K562 (cell line): Measurements from ENCODE around the gene EFCAB7. TPM values are rescaled to one million over a fixed set of nuclear protein-coding genes. Genes with fewer than 3 reads are reported as not detected.

Source experiments
- ATF7 ChIP-seq: fragments of 450-650 bp; IDR thresholded peaks from 2 replicates; pipeline ENCODE4 v1.7.1; 2014; ENCODE audit warnings: mild to moderate bottlenecking, moderate library complexity
- CEBPB ChIP-seq: fragments of 450-650 bp; IDR thresholded peaks from 2 replicates; pipeline ENCODE4 v1.6.1; 2016; ENCODE audit warnings: missing genetic modification characterization, missing compliant biosample characterization
- ELF4 ChIP-seq: fragments of 450-650 bp; formaldehyde crosslinking; IDR thresholded peaks from 2 replicates; pipeline ENCODE4 v1.4.0; 2022; ENCODE audit warnings: missing genetic modification characterization
- ETS1 ChIP-seq: conservative IDR thresholded peaks from 2 replicates; pipeline ENCODE4 v1.6.1; 2011; ENCODE audit warnings: low read depth, mild to moderate bottlenecking, low read length; ENCODE audit not compliant: control insufficient read depth
- GTF2E2 ChIP-seq: fragments of 200-800 bp; sonication (Bioruptor generic); IDR thresholded peaks from 2 replicates; pipeline ENCODE4 v1.6.1; 2016; ENCODE audit warnings: missing genetic modification characterization, missing compliant biosample characterization
- HINFP ChIP-seq: fragments of 450-650 bp; conservative IDR thresholded peaks from 2 replicates; pipeline ENCODE4 v1.6.1; 2016; ENCODE audit warnings: missing genetic modification characterization, low read depth, mild to moderate bottlenecking, control low read depth, missing compliant biosample characterization
- HMG20A ChIP-seq: fragments of 450-650 bp; formaldehyde crosslinking; conservative IDR thresholded peaks from 2 replicates; pipeline ENCODE4 v1.4.0; 2020; ENCODE audit warnings: mild to moderate bottlenecking, mixed read lengths
- MAFK ChIP-seq: IDR thresholded peaks from 2 replicates; pipeline ENCODE4 v1.6.1; 2011; ENCODE audit warnings: low read length, improper control_type of control experiment
- MAZ ChIP-seq, 2 experiments: fragments of 450-650 bp in 1 of 2; sonication (generic) in 1 of 2; formaldehyde crosslinking; IDR thresholded peaks in 1 of 2; conservative IDR thresholded peaks in 1 of 2; 2 replicates each; pipeline versions ENCODE4 v1.4.0 to v1.5.0; 2020; ENCODE audit warnings: mild to moderate bottlenecking in 1 of 2, missing genetic modification reagents in 1 of 2
- NFYB ChIP-seq: IDR thresholded peaks from 2 replicates; pipeline ENCODE4 v1.6.1; 2011; ENCODE audit warnings: mild to moderate bottlenecking, moderate library complexity; ENCODE audit not compliant: insufficient read length; ENCODE audit errors: extremely low read depth
- POLR2AphosphoS5 ChIP-seq: IDR thresholded peaks from 2 replicates; pipeline ENCODE4 v1.6.1; 2011; ENCODE audit warnings: mild to moderate bottlenecking, low read depth, low read length, moderate library complexity; ENCODE audit not compliant: control insufficient read depth, insufficient read depth
- RBM14 ChIP-seq: fragments of 200-400 bp; formaldehyde crosslinking; IDR thresholded peaks from 2 replicates; pipeline ENCODE4 v1.6.1; 2018; ENCODE audit warnings: low read depth, mild to moderate bottlenecking, low read length, moderate library complexity, borderline replicate concordance; ENCODE audit not compliant: insufficient read depth
- SAFB2 ChIP-seq: fragments of 200-400 bp; formaldehyde crosslinking; IDR thresholded peaks from 2 replicates; pipeline ENCODE4 v1.6.1; 2018; ENCODE audit warnings: borderline replicate concordance, low read length, low read depth, moderate library complexity; ENCODE audit not compliant: severe bottlenecking
- STAG1 ChIP-seq: sonication (generic); formaldehyde crosslinking; IDR thresholded peaks from 2 replicates; pipeline ENCODE4 v1.5.0; 2020; ENCODE audit warnings: missing genetic modification reagents, borderline replicate concordance
- TBP ChIP-seq: optimal IDR thresholded peaks from 2 replicates; pipeline ENCODE3; 2011; ENCODE audit warnings: low read depth, low read length, improper control_type of control experiment
- ZBTB7A ChIP-seq: IDR thresholded peaks from 2 replicates; pipeline ENCODE4 v1.6.1; 2011; ENCODE audit warnings: low read depth, mild to moderate bottlenecking, low read length, moderate library complexity, borderline replicate concordance; ENCODE audit not compliant: control insufficient read depth
- ZNF232 ChIP-seq: sonication (generic); formaldehyde crosslinking; IDR thresholded peaks from 2 replicates; pipeline ENCODE4 v1.8.0; 2022; ENCODE audit warnings: mild to moderate bottlenecking, missing genetic modification reagents
- ZNF444 ChIP-seq: fragments of 250-450 bp; sonication (Bioruptor Pico); IDR thresholded peaks from 2 replicates; pipeline ENCODE4 v1.4.0; 2020; ENCODE audit warnings: mild to moderate bottlenecking, moderate library complexity
- ZNF764 ChIP-seq: fragments of 250-450 bp; sonication (Bioruptor Pico); IDR thresholded peaks from 2 replicates; pipeline ENCODE4 v1.4.0; 2020; ENCODE audit warnings: low read depth, mild to moderate bottlenecking, moderate library complexity
- ZNF77 ChIP-seq: fragments of 250-450 bp; sonication (Bioruptor Pico); IDR thresholded peaks from 2 replicates; pipeline ENCODE4 v1.5.0; 2020
- ZNF778 ChIP-seq: fragments of 450-650 bp; formaldehyde crosslinking; IDR thresholded peaks from 2 replicates; pipeline ENCODE4 v1.4.0; 2020; ENCODE audit warnings: mild to moderate bottlenecking, moderate library complexity
- polyA plus RNA-seq, 8 experiments: library from polyadenylated mRNA; depleted of rRNA in 4 of 8; stranded (reverse) in 5 of 8; unstranded in 3 of 8; fragments of >200 nt; fragmentation: Nextera tagmentation in 2 of 8; fragmentation: Illumina TruSeq in 1 of 8; extraction: Ambion mirVana in 2 of 8; extraction: Trizol in 1 of 8; gene quantifications; 2 replicates each; pipeline versions ENCODE4 v1.2.1 to v1.2.3, GENCODE V29; 2011 to 2014; ENCODE audit warnings: inconsistent platforms in 1 of 8, missing spikeins in 1 of 8
- total RNA-seq, 7 experiments: library from RNA; depleted of rRNA in 6 of 7; stranded (reverse); fragments of >200 nt in 6 of 7; fragmentation: Illumina TruSeq in 2 of 7; extraction: Trizol in 2 of 7; gene quantifications; 2 replicates each; pipeline versions ENCODE4 v1.2.1 to v1.2.3, GENCODE V29; 2011 to 2021; ENCODE audit warnings: low replicate concordance in 1 of 7
- TF ChIP-seq, protein P1 (sequence below): sonication (generic); formaldehyde crosslinking; IDR thresholded peaks from 2 replicates; pipeline ENCODE4 v1.8.0; 2022; ENCODE audit warnings: missing genetic modification reagents, mild to moderate bottlenecking, moderate library complexity, borderline replicate concordance
- TF ChIP-seq, protein P2 (sequence below), 2 experiments: fragments of 450-650 bp in 1 of 2; sonication (generic) in 1 of 2; formaldehyde crosslinking; conservative IDR thresholded peaks; 2 replicates each; pipeline versions ENCODE4 v1.4.0 to v1.8.1; 2020 to 2022; ENCODE audit warnings: mild to moderate bottlenecking in 1 of 2, missing genetic modification reagents in 1 of 2

Gene EFCAB7
- total and polyA plus RNA-seq, 9 of the 15 experiments (the other 6 are each of a cell fraction or from before 2014, with no cell fraction given): 3.2 to 7.6 (median 5.7) TPM

GRCh38 chr1:63522891-63523728, at the start of gene EFCAB7, which contains the start of gene ITGB3BP (continued):
- TF ChIP-seq SAFB2: no peak
- TF ChIP-seq ZNF778 (CRISPR knock-in tag): no peak
- no peak for TF ChIP-seq STAG1 (CRISPR knock-in tag)
- no peak for TF ChIP-seq ZNF444 (CRISPR knock-in tag)
- TF ChIP-seq NFYB: no peak
- TF ChIP-seq HMG20A (CRISPR knock-in tag): no peak
- peak; percentile 94 for TF ChIP-seq GTF2E2 (tag)
- TF ChIP-seq ELF4 (CRISPR knock-in tag): peak; percentile 92
- no peak for TF ChIP-seq RBM14
- 0 out of 2 replicates have a peak, but pooled peaks have one; percentile 63 for TF ChIP-seq ETS1
- no peak for TF ChIP-seq HINFP (tag)
- TF ChIP-seq CEBPB: no peak
- TF ChIP-seq, protein P1, sequence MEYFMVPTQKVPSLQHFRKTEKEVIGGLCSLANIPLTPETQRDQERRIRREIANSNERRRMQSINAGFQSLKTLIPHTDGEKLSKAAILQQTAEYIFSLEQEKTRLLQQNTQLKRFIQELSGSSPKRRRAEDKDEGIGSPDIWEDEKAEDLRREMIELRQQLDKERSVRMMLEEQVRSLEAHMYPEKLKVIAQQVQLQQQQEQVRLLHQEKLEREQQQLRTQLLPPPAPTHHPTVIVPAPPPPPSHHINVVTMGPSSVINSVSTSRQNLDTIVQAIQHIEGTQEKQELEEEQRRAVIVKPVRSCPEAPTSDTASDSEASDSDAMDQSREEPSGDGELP (CRISPR knock-in tag): peak; percentile 97
- TF ChIP-seq MAZ (CRISPR knock-in tag; conservative IDR thresholded peaks at IDR 0.05 in 1 of 2, IDR thresholded peaks at IDR 0.05 in 1 of 2): peak; percentile 84 to 85
- 0 out of 2 replicates have a peak, but pooled peaks have one; percentile 18 for TF ChIP-seq ZNF764 (CRISPR knock-in tag)
- TF ChIP-seq ATF7: peak; percentile 92
- TF ChIP-seq MAFK: no peak
- no peak for TF ChIP-seq ZBTB7A
- peak; percentile 92 for TF ChIP-seq TBP
- no peak for TF ChIP-seq ZNF77 (CRISPR knock-in tag)
- peak; percentile 85 for TF ChIP-seq POLR2AphosphoS5
- TF ChIP-seq ZNF232 (CRISPR knock-in tag): no peak
- TF ChIP-seq, protein P2, sequence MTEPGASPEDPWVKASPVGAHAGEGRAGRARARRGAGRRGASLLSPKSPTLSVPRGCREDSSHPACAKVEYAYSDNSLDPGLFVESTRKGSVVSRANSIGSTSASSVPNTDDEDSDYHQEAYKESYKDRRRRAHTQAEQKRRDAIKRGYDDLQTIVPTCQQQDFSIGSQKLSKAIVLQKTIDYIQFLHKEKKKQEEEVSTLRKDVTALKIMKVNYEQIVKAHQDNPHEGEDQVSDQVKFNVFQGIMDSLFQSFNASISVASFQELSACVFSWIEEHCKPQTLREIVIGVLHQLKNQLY (CRISPR knock-in tag; conservative IDR thresholded peaks at IDR 0.05): no peak
